ENCODE results near the gene VCP.
A peak's percentile ranks its signal among the peaks of the same experiment; 100 is the strongest.

GRCh38 chr9:35096035-35096849 lies 23.8 kb upstream of the VCP start, which contains the start of gene PIGO:
- TF ChIP-seq CTCF (IDR thresholded peaks at IDR 0.05; ENCODE audit: low read length): peak; percentile 65
- TF ChIP-seq EZH2 (IDR thresholded peaks at IDR 0.05; ENCODE audit: borderline replicate concordance, low read length): no peak
